Endothelial cell of umbilical vein (primary cell): ENCODE measurements around the gene RAP1GDS1.

Experiments
- EZH2 ChIP-seq: IDR thresholded peaks from 2 replicates; pipeline ENCODE4 v1.6.1; 2012; ENCODE audit warnings: borderline replicate concordance, low read depth, mild to moderate bottlenecking, moderate library complexity, low read length, inconsistent platforms; ENCODE audit not compliant: severe bottlenecking
- GATA2 ChIP-seq: IDR thresholded peaks from 2 replicates; pipeline ENCODE4 v1.7.0; 2011; ENCODE audit warnings: low read depth, mild to moderate bottlenecking, moderate library complexity, mixed read lengths, low read length; ENCODE audit not compliant: insufficient read length, insufficient read depth
- JUN ChIP-seq: IDR thresholded peaks from 2 replicates; pipeline ENCODE4 v1.6.1; 2011; ENCODE audit warnings: borderline replicate concordance, low read depth; ENCODE audit not compliant: insufficient read length, insufficient read depth
- POLR2A ChIP-seq: IDR thresholded peaks from 2 replicates; pipeline ENCODE4 v1.6.1; 2012; ENCODE audit warnings: low read depth, mild to moderate bottlenecking, control low read depth, low read length
- POLR2AphosphoS5 ChIP-seq: IDR thresholded peaks from 2 replicates; pipeline ENCODE4 v1.6.1; 2012; ENCODE audit warnings: low read depth, mild to moderate bottlenecking, control low read depth, low read length, moderate library complexity; ENCODE audit not compliant: insufficient read depth
- TF ChIP-seq, protein P1 (sequence below), 2 donors: IDR thresholded peaks; 1 replicate in 1 of 2; 2 replicates in 1 of 2; pipeline ENCODE4 v1.5.1; 2011; ENCODE audit warnings: low read length in 2 of 2, mild to moderate bottlenecking in 2 of 2, moderate library complexity in 2 of 2, control low read depth in 1 of 2, inconsistent platforms in 1 of 2, low read depth in 1 of 2; ENCODE audit not compliant: insufficient read depth in 1 of 2; ENCODE audit errors: extremely low read depth in 1 of 2
- TF ChIP-seq, protein P2 (sequence below): IDR thresholded peaks from 2 replicates; pipeline ENCODE4 v1.6.1; 2011; ENCODE audit not compliant: insufficient read depth, insufficient read length

DNA sequence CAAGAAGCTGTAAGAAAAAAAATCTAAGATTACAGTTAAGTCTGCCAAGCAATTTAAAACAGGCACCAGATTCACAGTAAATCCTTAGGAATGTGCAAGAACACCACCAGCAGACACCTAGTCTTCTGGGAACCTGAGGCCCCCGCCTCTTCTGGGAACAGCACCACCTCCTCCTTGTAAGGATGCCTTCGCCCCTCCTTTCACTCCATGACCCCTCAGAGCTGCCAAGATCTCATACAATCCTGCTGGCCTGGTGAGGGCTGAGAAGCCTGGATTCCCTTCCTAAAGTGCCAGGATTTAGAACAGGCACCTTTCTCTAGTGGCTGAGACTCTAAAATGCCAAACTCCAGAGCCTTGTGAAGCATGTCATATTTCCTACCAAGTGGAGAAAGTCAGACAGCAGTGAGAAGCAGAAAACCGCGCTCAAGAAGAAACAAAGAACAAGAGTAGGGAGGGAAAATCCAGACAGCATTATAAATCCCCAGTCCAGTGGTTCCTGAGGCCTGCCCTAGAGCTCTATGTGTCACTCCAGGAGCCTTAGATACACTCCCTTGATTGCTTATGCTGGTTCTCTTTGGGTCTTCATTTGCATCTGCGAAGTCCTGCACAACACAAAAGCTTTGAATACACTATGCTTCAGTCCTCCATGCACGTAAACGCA is 230.8 kb downstream of the RAP1GDS1 start:
- TF ChIP-seq, protein P1, sequence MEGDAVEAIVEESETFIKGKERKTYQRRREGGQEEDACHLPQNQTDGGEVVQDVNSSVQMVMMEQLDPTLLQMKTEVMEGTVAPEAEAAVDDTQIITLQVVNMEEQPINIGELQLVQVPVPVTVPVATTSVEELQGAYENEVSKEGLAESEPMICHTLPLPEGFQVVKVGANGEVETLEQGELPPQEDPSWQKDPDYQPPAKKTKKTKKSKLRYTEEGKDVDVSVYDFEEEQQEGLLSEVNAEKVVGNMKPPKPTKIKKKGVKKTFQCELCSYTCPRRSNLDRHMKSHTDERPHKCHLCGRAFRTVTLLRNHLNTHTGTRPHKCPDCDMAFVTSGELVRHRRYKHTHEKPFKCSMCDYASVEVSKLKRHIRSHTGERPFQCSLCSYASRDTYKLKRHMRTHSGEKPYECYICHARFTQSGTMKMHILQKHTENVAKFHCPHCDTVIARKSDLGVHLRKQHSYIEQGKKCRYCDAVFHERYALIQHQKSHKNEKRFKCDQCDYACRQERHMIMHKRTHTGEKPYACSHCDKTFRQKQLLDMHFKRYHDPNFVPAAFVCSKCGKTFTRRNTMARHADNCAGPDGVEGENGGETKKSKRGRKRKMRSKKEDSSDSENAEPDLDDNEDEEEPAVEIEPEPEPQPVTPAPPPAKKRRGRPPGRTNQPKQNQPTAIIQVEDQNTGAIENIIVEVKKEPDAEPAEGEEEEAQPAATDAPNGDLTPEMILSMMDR (IDR thresholded peaks at IDR 0.05; ENCODE audit: extremely low read depth in 1 of 2, insufficient read depth in 1 of 2, low read depth in 1 of 2, low read length in 2 of 2): no peak
- TF ChIP-seq POLR2A: no peak
- no peak for TF ChIP-seq EZH2
- TF ChIP-seq POLR2AphosphoS5: no peak
- TF ChIP-seq JUN: no peak
- TF ChIP-seq GATA2: no peak
- TF ChIP-seq, protein P2, sequence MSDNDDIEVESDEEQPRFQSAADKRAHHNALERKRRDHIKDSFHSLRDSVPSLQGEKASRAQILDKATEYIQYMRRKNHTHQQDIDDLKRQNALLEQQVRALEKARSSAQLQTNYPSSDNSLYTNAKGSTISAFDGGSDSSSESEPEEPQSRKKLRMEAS: no peak
